GM19240 (cell line): Measurements from ENCODE around the gene TBXT.

Experiments
- DNase-seq: peaks from one replicate; pipeline ENCODE4 v3.0.0; 2011; ENCODE audit warnings: low spot score; ENCODE audit not compliant: insufficient read length

TBXT gene

DNA sequence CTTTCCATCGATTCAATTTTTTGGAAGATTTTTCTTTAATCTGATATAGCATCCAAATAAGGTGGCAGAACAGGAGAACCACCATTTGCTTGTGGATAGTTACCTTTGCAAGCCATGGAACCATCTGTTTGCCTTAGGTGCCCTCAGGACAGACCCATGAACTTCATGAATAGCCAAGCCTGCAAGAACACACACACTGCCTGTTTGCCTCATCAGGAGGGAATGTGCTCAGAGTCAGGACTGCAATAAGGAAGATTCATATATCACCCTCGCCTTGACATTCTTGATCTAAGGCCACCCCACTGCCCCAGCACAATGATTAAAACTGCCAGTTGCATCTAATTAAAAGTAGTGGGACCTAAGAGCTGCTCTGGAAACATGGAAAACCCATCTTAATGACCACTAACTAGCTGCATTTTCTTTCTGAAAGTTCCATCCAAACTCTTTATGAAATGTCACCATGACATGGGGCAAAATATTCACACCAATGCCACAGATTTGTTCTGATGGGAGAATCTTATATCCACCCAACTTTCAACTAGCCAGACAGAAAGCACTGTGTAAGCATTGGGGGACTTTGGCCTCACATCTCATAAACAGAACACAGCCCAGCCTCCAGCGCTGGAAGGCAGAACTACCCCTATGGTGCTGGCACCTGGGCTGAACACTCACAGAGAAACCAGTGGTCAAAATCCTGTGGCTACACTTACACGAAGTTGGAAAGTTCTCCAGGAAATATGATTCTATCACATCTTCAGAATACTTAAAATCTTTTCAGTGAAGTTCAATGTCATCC is 48.3 kb downstream of the TBXT start:
- DNase-seq, result no peak

- no peak for DNase-seq
These were observed 52.0 kb downstream of the TBXT start for GRCh38 chr6:166115609-166116008.

- no peak for DNase-seq
These were observed 55.1 kb downstream of the TBXT start for GRCh38 chr6:166112580-166112979.

GRCh38 chr6:166109608-166110007 is 58.0 kb downstream of the TBXT start:
- DNase-seq, result no peak
